ENCODE results near the gene ADRB2. TPM values are rescaled to one million over a fixed set of nuclear protein-coding genes. Genes with fewer than 3 reads are reported as not detected.

ADRB2 gene
- total RNA-seq, 1 experiment from 2014 or later = 0.26 TPM

DNA sequence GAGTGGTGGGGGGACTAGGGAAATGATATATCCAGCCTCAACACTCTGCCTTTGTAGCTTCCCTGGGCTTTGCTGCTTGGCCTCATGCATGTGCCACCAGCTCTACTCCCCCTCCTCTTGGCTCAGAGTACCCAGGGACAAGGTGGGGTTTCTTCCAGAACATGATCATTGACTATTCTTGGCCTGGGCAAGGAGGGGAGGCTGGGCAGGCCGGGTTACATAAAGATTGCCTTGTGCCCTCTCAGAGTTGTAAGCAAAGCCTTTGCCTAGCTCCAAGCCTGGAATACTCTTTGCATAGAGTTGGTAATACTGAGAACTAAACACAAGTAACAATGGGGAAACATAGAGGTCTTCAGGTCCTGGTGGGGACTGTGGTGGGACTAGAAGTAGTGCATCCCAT is 11.9 kb downstream of the ADRB2 start:
- H3K9ac ChIP-seq (ENCODE audit: extremely low read depth, insufficient read length, low read length) = no peak overlapping the region
- no peak overlapping the region for H3K4me2 ChIP-seq (ENCODE audit: insufficient read depth, insufficient read length, low read length)
- no CpG with 5 or more reads among the region's 1 CpG for WGBS (ENCODE audit: extremely low coverage, insufficient read length, low lambda C conversion rate)
- Mint-ChIP-seq H3K27ac (no peak overlapping the region), H3K4me3 (no peak overlapping the region), H3K4me1 (no peaks in the 10 kb centered on the region), H3K36me3 (ENCODE audit: insufficient read depth in 1 of 3, low read depth in 3 of 3) (no peaks in the 10 kb centered on the region), H3K9me3 (no peaks in the 10 kb centered on the region), H3K27me3 (ENCODE audit: low read depth) (peaks cover 3% of the 10 kb centered on the region)
- H3K14ac ChIP-seq (ENCODE audit: insufficient read depth, low read length) = no peak overlapping the region
- H3K56ac ChIP-seq (ENCODE audit: insufficient read length, low read depth, low read length) = no peak overlapping the region
- H2AFZ ChIP-seq (ENCODE audit: low read length) = no peak overlapping the region
- H2BK20ac ChIP-seq (ENCODE audit: low read depth, low read length, poor library complexity, severe bottlenecking) = no peak overlapping the region
- H2BK120ac ChIP-seq (ENCODE audit: low read depth, low read length, poor library complexity, severe bottlenecking) = no peak overlapping the region
- no peak for DNase-seq
- no peak overlapping the region for H3K4ac ChIP-seq (ENCODE audit: low read depth, low read length)
- no peaks in the 10 kb centered on the region for H3K79me1 ChIP-seq (ENCODE audit: insufficient read depth, low read depth, low read length, poor library complexity, severe bottlenecking)
- no peak overlapping the region for H2BK12ac ChIP-seq (ENCODE audit: insufficient read length, low read depth, low read length)
- H3K79me2 ChIP-seq (ENCODE audit: insufficient read depth, low read length) = no peaks in the 10 kb centered on the region
- no peak overlapping the region for H3K23ac ChIP-seq (ENCODE audit: insufficient read length, low read depth, low read length)
- H3T11ph ChIP-seq (ENCODE audit: low read length) = no peak overlapping the region
- TF ChIP-seq, protein P1, sequence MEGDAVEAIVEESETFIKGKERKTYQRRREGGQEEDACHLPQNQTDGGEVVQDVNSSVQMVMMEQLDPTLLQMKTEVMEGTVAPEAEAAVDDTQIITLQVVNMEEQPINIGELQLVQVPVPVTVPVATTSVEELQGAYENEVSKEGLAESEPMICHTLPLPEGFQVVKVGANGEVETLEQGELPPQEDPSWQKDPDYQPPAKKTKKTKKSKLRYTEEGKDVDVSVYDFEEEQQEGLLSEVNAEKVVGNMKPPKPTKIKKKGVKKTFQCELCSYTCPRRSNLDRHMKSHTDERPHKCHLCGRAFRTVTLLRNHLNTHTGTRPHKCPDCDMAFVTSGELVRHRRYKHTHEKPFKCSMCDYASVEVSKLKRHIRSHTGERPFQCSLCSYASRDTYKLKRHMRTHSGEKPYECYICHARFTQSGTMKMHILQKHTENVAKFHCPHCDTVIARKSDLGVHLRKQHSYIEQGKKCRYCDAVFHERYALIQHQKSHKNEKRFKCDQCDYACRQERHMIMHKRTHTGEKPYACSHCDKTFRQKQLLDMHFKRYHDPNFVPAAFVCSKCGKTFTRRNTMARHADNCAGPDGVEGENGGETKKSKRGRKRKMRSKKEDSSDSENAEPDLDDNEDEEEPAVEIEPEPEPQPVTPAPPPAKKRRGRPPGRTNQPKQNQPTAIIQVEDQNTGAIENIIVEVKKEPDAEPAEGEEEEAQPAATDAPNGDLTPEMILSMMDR (conservative IDR thresholded peaks at IDR 0.05) = no peak
- no peak overlapping the region for H2BK15ac ChIP-seq (ENCODE audit: low read depth, low read length)
- H2BK5ac ChIP-seq (ENCODE audit: insufficient read length, low read length) = no peak overlapping the region
- H4K8ac ChIP-seq (replicated peaks; ENCODE audit: insufficient read length, low read depth, low read length) = no peak overlapping the region
- H3K9me3 ChIP-seq (ENCODE audit: control insufficient read depth, low read depth, low read length) = no peaks in the 10 kb centered on the region
- H4K5ac ChIP-seq (ENCODE audit: insufficient read length, low read depth, low read length) = no peak overlapping the region
- H4K20me1 ChIP-seq (ENCODE audit: control insufficient read depth, insufficient read depth, insufficient read length) = no peaks in the 10 kb centered on the region
- no peak overlapping the region for H4K91ac ChIP-seq (ENCODE audit: insufficient read length, low read depth, low read length)
- no peaks in the 10 kb centered on the region for H3K23me2 ChIP-seq (ENCODE audit: insufficient read length, low read depth, low read length, poor library complexity, severe bottlenecking)
- no peak overlapping the region for H2AK5ac ChIP-seq (ENCODE audit: insufficient read length, low read length)
- H3K27me3 ChIP-seq (ENCODE audit: insufficient read depth, low read length) = no peaks in the 10 kb centered on the region
- no peaks in the 10 kb centered on the region for H3K4me1 ChIP-seq (ENCODE audit: insufficient read depth, low read length)
- no peak overlapping the region for H3K27ac ChIP-seq (ENCODE audit: insufficient read length, low read depth, low read length)
- H3K18ac ChIP-seq (ENCODE audit: insufficient read length, low read depth, low read length) = no peak overlapping the region

Data from H9 (cell line).